DMS 273 (cell line): ENCODE data around the gene DST.

Experiments used
- DNase-seq: peaks from one replicate; lab custom pipeline; 2025; ENCODE audit not compliant: unreplicated experiment; lab: John Stamatoyannopoulos, UW

The DST gene

GRCh38 chr6:56539527-56540105, 103.1 kb downstream of the DST start:
- no peak for DNase-seq

- no peak for DNase-seq
Observed at GRCh38 chr6:56538851-56539250, 103.8 kb downstream of the DST start.

DNA sequence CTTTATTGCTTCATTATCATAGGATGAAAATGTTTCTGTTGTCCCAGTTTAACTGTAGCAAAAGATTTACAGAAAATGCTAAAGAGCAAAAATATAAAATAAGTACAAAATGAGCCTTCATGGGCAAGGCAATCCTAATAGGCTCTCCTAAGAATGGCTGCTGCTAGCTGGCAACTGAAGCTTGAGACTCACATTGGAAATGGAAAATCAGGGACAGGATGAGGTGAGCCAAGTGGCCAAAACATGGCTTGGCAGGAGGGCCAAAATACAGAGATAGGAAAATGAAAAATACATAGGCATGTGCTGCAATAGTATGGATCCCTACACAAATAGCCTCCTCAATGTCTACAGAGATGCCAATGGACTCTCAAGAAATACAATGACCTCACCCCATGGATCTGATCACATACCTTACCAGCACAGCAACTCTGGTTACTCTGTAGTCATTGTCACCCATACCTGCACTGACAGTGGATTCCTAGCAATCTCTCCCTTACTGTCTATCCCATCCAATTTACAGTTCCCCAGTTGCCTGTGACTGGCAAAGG, 105.4 kb downstream of the DST start:
- DNase-seq: no peak

DNA sequence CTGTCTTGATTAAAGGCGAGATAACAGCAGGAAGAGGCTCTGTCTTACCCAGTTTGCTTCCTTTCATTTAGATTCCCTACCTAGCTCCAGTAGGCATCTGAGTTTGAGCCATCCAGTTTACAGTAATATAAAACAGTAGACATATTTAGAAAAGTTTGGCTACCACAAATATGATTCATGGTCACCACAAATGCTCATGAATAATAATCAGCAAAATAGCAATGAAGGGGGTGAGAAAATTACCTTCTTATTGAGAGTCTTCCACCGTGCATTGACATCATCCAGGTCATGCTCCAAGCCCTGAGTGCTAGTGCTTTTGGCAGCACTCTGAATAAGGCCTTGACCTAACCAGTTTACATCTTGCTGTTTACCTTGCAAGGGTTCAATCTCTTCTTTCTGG, 106.2 kb downstream of the DST start:
- no peak for DNase-seq

DNA sequence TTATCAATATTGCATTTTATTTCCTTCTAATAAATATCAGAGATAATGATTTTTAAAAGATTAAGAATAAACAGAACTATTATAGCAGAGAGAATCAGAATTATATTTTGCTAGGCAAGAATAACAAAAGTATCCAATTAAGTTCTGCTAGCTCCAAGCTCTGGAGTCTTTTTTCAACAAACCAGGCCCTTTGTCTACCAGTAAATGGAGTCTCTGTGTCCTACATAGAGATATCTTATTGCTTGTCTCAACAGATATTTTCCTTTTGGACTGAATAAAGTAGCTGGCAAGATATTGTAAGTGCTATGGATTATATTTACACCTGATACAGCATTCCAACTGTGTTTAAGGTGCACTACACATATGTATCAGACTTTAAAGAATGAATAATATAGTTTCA, 107.1 kb downstream of the DST start:
- DNase-seq: no peak

GRCh38 chr6:56534680-56535419, 107.8 kb downstream of the DST start:
- no peak for DNase-seq

DNA sequence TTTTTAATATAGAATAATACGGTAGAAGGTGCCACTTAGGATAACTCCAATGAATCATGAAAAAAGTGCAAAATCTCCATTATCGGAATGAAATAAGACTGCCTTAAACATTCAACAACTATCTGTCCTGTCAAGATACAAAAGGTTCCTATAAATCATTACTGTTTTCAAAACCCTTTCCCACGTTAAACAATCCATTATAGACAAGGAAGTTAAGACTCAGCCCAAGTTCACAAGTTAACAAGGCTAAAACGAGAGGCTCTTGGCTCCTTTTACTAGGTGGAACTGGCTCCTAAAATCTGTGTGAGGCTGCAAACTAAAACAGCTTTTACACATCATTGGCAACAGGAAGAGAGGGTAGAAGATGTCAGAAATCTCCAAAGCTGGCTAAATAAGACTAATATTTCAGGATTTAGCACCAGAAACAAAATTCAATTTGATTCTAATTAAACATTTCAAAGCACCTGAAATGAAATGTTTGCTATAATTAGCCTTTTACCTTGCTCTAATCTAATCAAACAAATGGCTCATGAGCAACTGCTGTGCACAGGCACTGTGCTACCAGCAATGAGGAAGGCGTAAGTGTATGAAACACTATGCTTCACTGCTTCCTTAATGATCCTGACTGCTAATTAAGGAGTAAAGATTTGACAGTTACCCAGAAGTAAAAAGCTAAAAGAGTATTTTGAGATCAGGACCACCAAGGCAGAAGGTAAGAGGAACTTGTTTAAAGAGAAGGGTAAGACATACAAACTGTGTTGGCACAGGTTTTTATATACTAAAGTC, 109.7 kb downstream of the DST start:
- no peak for DNase-seq

DNA sequence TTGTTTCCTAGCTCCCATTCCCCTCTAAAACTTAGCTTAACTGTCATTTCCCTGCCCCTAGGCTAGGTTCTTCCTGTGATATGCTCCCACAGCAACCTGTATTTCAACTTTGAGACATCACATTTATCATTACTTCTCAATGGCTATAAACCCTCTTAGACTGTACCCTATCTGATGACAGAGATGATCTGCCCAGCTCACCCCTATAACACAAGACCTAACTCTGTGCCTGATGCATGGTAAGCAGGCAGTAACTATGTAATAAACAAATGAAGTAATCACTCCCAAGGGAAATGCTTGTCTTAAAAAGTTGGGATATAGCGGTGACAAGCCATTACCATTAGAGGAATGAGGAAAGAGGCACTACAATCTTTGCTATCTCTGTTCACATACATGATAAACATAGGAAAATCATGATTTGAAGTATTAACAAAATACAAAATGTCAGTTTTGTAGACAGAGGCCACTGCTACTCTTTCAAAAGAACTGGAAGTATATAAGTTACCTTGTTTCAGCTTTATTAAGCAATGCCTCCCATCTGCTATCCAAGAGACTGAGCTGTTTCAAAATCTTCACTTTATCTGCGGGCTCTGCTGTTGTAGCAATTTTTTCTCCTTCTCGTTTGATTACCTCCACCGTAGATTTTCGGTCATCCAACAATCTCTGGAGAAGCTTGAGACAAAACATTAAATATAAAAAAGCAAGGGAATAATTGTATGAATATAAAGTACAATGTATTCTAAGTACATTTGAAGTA, 110.7 kb downstream of the DST start:
- no peak for DNase-seq

- no peak for DNase-seq
Observed at GRCh38 chr6:56529594-56530191, 113.0 kb downstream of the DST start.

- DNase-seq: no peak
Observed at GRCh38 chr6:56528412-56528841, 114.3 kb downstream of the DST start.

DNA sequence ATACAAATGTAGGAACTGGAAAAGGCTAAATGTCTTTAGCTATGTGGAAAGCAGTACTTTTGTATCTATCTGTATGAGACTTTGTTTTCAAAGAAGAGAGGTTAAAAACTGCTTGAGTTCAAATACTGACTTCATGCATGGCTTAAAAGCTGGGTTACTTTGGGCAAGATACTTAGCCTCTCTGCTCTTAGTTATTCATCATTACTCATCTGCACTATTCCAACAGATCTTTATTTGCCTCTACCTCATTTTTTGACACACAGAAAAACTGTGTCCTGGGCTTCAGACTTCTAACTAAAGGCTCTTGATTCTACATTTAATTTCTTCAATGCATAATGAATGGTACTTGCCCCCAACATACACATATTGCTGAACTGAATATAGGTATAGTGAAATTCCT, 114.8 kb downstream of the DST start:
- DNase-seq: no peak

DNA sequence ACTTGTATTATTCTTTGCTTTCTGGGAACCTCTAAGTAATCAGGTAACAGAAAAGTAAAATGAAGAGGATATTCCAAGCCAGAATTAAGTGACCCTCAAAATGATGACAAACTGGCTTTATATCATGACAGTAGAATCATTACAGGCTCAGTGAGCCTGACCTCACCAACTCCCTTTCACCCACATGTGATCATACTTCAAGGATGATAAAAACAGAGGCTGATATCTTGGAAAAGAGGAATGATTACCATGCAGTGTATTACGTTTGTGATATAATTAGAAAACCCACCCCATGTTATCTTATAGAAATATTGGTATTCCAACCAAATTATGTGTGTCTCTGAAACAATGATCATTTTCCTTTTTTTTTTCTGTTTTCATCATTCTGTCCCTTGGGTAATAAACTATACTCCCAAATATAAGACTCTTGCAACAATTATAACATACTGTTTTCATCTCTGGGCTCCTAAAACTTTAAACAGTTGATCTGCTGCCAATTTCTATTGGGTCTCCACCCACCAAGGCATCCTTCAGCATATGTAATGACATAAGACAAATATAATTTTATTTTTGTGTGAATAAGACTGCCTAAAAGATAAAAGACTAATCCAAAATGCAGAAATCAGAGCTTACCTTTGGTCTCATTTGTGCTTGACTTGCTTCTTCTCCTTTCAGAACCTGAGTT, 115.7 kb downstream of the DST start:
- DNase-seq: no peak

DNA sequence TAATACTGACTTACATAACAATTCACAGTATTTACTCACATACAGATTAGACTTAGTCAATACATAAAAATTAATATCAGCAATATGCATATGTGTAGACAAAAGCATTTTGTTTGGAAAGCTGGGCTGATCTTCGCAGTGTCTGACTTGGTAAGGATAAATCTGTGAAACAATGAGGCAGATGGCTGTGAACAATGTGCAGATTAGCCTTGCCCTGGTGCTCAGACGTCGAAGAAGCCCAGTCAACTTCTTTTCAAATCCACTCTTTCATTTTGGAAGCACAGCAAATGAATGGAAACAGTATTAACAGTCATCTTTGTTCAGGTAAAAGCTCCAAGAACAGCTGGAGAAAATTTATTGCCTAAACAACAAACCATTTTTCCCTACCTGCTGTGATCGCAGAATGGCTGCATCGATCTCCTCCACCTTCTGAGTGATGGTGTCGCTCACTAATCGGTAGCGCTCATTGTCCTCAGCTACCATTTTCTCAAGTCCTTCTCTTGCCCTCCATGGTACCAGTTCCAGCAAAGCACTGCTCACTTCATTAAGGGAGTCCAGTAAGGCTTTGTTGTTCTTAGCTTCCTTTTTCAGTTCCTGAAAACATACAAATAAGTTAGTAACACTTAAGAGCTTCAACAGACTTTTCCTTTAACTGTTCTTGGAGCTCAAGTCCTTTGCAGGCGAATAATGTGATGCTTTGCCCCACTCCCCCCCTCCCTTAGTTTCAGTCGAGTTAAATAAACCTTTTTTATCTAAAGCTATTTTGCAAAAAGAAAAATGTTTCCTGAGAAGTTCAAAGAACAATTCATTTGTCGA, 116.5 kb downstream of the DST start:
- DNase-seq: no peak

DNA sequence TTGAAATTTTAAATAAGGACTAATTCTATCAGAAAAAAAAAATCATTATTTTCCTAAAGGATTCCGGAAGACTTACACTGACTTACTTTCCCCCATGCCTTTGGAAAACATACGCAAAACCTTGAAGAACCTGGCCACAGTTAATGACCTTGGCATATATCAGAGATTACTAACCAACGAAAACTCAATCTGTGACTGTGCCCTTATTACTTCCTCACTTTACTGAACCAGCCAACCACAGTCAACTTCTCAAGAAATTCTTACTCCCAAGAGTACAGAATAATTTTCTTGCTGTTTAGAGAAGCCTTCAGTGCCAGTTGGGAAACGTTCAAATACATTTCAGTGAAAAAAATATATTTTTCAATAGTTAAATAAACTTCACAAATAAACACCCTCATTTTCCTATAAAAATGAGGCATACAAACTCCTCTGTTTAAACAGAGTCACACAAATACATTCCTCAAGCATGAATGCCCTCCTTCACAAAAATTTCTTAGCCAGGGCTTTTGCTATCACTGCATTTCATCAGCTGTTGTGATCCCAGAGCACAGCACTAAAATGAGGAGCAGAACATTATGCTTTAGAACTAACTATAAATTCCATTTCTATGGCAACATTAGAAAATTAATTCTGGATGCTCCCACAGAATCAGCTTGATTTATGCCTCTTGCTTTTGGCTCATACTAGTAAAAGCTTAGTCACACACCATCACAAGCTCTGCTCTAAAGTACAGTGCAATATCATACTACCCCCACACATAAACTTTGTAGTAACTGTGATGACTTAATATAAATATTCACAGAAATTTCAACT, 117.6 kb downstream of the DST start:
- DNase-seq: no peak

DNA sequence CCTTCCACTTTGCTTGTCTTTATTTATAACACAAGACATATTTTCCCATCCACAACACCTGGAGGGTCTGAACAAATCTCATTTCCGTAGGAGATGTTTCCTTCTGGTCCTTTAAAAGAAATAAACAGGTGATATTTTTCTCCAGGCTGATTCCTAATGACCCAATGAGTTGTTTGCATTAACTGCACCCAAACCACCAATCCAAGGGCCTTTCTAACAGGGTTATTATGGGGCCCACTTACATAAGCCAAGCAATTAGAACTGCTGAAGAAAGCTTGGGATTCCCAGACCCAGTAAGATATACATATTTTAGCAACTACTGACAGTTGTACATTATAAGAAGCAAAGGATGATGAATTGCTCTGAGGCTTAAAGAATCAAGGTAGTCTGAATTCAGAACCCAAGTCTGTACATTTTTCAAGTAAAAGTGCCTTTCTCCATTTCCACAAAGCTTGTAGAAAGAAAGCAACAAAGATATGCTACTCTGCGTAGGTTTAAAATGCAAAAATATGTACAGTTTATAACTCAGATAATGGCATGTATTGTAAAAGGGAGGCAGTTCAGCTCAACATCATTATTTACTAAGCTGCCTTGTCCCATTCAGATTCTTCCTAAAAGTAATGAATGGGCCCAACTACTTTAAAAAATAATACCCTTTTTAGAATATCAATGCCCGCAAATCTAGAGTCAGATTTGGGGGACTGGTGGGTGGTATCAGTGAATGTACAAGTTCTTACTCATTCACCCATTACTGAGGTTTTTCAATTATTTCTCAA, 120.0 kb downstream of the DST start:
- DNase-seq: no peak

- DNase-seq: no peak
Observed at GRCh38 chr6:56521976-56522375, 120.7 kb downstream of the DST start.

DNA sequence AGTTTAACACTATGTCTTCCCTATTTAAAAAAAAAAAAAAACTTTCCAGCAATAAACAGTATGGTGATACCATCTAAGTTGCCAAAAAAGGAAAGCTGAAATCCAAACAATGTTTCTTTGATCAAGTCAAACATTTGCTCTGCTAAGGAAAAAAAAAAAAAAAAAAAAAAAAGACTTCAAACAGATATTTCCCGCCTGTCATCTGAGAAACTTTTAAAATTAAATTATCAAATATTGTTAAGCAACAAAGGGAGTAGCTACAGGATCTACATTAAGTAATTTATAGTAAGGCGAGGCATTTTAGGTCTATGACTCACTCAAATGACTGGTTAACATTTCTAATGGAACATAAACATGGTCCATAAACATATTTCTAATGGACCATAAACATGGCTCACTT, 121.2 kb downstream of the DST start:
- DNase-seq: no peak

GRCh38 chr6:56520218-56520617, 122.5 kb downstream of the DST start:
- DNase-seq: no peak
